Measurements from ENCODE around the gene POLR3GL. TPM values are rescaled to one million over a fixed set of nuclear protein-coding genes. Genes with fewer than 3 reads are reported as not detected.

POLR3GL gene
- total RNA-seq, 1 experiment from 2014 or later = 8.5 TPM

DNA sequence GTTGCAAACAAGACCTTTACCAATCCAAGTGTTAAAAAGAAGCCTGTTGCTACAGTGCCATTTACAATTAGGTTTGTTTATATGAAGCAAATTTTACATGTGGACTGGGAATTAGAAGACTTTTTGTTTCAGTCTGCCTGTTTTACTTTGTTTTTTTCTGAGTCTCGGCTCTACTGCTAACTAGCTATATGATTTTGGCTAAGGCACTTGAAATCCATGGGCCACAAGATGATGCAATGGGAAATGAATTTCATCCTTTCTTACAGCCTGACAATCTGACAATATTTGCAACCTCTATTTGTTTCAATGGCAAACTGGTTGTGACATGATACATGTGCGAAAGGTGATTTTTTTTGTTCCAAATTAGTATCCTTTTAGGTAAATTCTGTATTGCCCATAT lies 42.2 kb upstream of the POLR3GL start:
- Histone ChIP-seq H3K27me3 (replicated peaks; ENCODE audit: insufficient read depth, low read depth, low read length, poor library complexity) (no peaks in the 10 kb centered on the region), H3K4me3 (ENCODE audit: low read depth, low read length, poor library complexity, severe bottlenecking) (no peak overlapping the region), H3K36me3 (ENCODE audit: insufficient read depth, low read length, poor library complexity, severe bottlenecking) (peaks cover 20% of the 10 kb centered on the region), H3K4me1 (ENCODE audit: insufficient read depth, low read length, poor library complexity, severe bottlenecking) (peaks cover 22% of the 10 kb centered on the region), H3K27ac (ENCODE audit: low read depth, low read length, poor library complexity, severe bottlenecking) (no peak overlapping the region), H3K9me3 (ENCODE audit: low read depth, low read length, poor library complexity, severe bottlenecking) (no peaks in the 10 kb centered on the region)
- BruUV-seq (replicated peaks) = no TSS peak
- DNase-seq (ENCODE audit: low spot score) = no peak
- POLR2A ChIA-PET (ENCODE audit: low non-redundant PET) = interaction anchor here (0.7 kb wide), 1 partner anchor 81 kb away, joined by 4 read pairs; no protein-coding TSS in a partner anchor
- CTCF ChIA-PET = no interaction called here
- intact Hi-C loops (cut with micrococcal nuclease; ENCODE audit: unreplicated experiment) = no loop called here
- TF ChIP-seq, protein P1, sequence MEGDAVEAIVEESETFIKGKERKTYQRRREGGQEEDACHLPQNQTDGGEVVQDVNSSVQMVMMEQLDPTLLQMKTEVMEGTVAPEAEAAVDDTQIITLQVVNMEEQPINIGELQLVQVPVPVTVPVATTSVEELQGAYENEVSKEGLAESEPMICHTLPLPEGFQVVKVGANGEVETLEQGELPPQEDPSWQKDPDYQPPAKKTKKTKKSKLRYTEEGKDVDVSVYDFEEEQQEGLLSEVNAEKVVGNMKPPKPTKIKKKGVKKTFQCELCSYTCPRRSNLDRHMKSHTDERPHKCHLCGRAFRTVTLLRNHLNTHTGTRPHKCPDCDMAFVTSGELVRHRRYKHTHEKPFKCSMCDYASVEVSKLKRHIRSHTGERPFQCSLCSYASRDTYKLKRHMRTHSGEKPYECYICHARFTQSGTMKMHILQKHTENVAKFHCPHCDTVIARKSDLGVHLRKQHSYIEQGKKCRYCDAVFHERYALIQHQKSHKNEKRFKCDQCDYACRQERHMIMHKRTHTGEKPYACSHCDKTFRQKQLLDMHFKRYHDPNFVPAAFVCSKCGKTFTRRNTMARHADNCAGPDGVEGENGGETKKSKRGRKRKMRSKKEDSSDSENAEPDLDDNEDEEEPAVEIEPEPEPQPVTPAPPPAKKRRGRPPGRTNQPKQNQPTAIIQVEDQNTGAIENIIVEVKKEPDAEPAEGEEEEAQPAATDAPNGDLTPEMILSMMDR (conservative IDR thresholded peaks at IDR 0.05; ENCODE audit: low read depth, low read length) = no peak
- no peak for TF ChIP-seq EZH2 (IDR thresholded peaks at IDR 0.05; ENCODE audit: borderline replicate concordance, low read depth, low read length, poor library complexity, severe bottlenecking)

DNA sequence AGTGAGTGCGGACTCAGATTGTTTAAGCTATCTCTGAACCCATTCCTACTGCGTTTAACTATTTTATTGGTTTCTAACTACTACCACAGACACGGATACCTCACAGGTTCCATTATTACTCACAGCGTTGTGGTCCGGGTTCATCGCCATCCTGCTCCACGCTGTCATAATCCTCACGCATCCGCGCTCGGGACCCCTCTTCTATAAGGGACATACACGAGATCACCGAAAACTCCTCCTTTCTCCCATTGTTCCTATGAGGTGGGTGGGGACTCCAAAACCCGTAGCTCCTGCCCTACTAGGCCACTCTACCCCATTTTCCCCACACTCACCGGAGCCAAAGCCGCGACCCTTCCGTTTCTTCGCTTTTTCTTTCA lies 37.8 kb upstream of the POLR3GL start:
- intact Hi-C loops (cut with micrococcal nuclease; ENCODE audit: unreplicated experiment) = loop anchor here (2.0 to 5.0 kb wide), 2 partner anchors 36 to 68 kb away; partner anchors contain the start of genes ANKRD34A, PIAS3 and POLR3GL
- Histone ChIP-seq H3K27me3 (replicated peaks; ENCODE audit: insufficient read depth, low read depth, low read length, poor library complexity) (no peaks in the 10 kb centered on the region), H3K4me1 (ENCODE audit: insufficient read depth, low read length, poor library complexity, severe bottlenecking) (peaks cover 14% of the 10 kb centered on the region), H3K27ac (ENCODE audit: low read depth, low read length, poor library complexity, severe bottlenecking) (peak overlapping the region; percentile 95), H3K9me3 (ENCODE audit: low read depth, low read length, poor library complexity, severe bottlenecking) (no peaks in the 10 kb centered on the region), H3K4me3 (ENCODE audit: low read depth, low read length, poor library complexity, severe bottlenecking) (peak overlapping the region; percentile 68), H3K36me3 (ENCODE audit: insufficient read depth, low read length, poor library complexity, severe bottlenecking) (peaks cover 20% of the 10 kb centered on the region)
- no peak for DNase-seq (ENCODE audit: low spot score)
- no peak for TF ChIP-seq EZH2 (IDR thresholded peaks at IDR 0.05; ENCODE audit: borderline replicate concordance, low read depth, low read length, poor library complexity, severe bottlenecking)
- TF ChIP-seq, protein P1 (conservative IDR thresholded peaks at IDR 0.05; ENCODE audit: low read depth, low read length) = no peak
- CTCF ChIA-PET = interaction anchor here (1.5 kb wide), 1 partner anchor 81 kb away, joined by 6 read pairs; no protein-coding TSS in a partner anchor
- BruUV-seq (replicated peaks) = no TSS peak
- POLR2A ChIA-PET (ENCODE audit: low non-redundant PET) = interaction anchor here (1.0 kb wide), 2 partner anchors 31 to 38 kb away, joined by 3 to 6 read pairs; partner anchors contain the start of genes LIX1L and POLR3GL

DNA sequence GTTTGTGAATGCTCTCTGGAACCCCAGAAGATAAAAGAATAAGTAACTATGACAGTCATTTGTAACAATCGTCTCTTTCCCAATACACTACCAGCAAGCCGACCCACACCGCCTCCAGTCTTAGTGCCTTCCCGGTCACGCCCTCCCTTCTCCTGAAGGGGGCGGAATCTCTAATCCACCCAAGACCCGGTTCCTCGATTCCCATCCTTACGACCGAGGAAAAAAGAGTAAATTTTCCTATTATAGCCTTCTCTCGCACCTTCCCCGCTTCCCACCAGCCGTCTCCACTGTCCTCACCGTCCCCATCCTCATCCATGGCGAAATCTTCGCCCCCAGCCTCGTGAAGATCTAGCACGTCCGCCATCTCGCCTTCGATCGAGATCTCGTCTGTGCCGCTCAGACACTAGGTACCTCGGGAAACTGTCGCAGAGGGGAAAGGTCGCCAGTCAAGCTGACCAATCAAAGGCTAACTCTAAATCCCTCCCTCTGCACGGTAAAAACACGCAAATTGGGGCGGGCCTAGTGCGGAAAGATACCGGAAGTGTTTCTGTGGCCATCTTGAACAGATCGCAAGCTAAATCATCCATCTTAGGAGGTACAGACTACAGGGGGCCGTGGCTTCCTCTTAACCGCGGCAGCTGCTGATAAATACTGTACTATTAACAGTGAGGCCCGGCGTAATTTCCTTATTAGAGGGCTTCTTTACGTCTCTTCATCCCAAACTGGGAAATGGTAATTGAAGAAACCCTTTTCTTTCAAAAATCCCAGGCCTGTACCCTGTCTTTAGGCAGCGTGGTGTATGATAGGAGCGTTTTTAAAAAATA lies 37.2 kb upstream of the POLR3GL start, which contains the start of gene RBM8A:
RBM8A (minus strand) TSS at position 422 of the 824 bp plus-strand sequence; CDS start at position 364, 58 bp downstream.
- Histone ChIP-seq H3K36me3 (ENCODE audit: insufficient read depth, low read length, poor library complexity, severe bottlenecking) (peaks cover 20% of the 10 kb centered on the region), H3K27ac (ENCODE audit: low read depth, low read length, poor library complexity, severe bottlenecking) (peak within 1 kb of the TSS; percentile 95), H3K4me1 (ENCODE audit: insufficient read depth, low read length, poor library complexity, severe bottlenecking) (peaks cover 13% of the 10 kb centered on the region), H3K9me3 (ENCODE audit: low read depth, low read length, poor library complexity, severe bottlenecking) (no peaks in the 10 kb centered on the region), H3K4me3 (ENCODE audit: low read depth, low read length, poor library complexity, severe bottlenecking) (peak within 1 kb of the TSS; percentile 68), H3K27me3 (replicated peaks; ENCODE audit: insufficient read depth, low read depth, low read length, poor library complexity) (no peaks in the 10 kb centered on the region)
- intact Hi-C loops (cut with micrococcal nuclease; ENCODE audit: unreplicated experiment) = loop anchor here (2.0 to 5.0 kb wide), 2 partner anchors 35 to 68 kb away; partner anchors contain the start of genes ANKRD34A, PIAS3 and POLR3GL
- POLR2A ChIA-PET (ENCODE audit: low non-redundant PET) = interaction anchor here (0.9 to 1.0 kb wide), 3 partner anchors 31 to 67 kb away, joined by 3 to 6 read pairs (median 3); partner anchors contain the start of genes LIX1L and POLR3GL
- no peak for TF ChIP-seq EZH2 (IDR thresholded peaks at IDR 0.05; ENCODE audit: borderline replicate concordance, low read depth, low read length, poor library complexity, severe bottlenecking)
- TF ChIP-seq, protein P1 (conservative IDR thresholded peaks at IDR 0.05; ENCODE audit: low read depth, low read length) = peak; percentile 76
- peak; percentile 99 for DNase-seq (ENCODE audit: low spot score)
- CTCF ChIA-PET = interaction anchor here (0.6 to 1.5 kb wide), 6 partner anchors 9 to 82 kb away, joined by 3 to 10 read pairs (median 5); partner anchors contain the start of genes LIX1L, NUDT17 and PEX11B
- BruUV-seq (replicated peaks) = no TSS peak

Measured in A673 (cell line).